Activated naive CD4-positive, alpha-beta T cell treated with anti-CD3 and anti-CD28 coated beads for 36 hours (primary cell): ENCODE measurements around the gene GRID1. TPM values are rescaled to one million over a fixed set of nuclear protein-coding genes. Genes with fewer than 3 reads are reported as not detected.
"Not testable (repeated sequence)": the region's sequence is repeated elsewhere in the genome, so short reads cannot be mapped to it uniquely, and the experiment has no call there.

ENCODE experiments used
- CTCF ChIA-PET: fragments of 350-600 bp; sonication (Branson Sonifier 250); formaldehyde crosslinking; loops from one replicate; lab custom pipeline; 2021; ENCODE audit warnings: antibody characterized with exemption; lab: Charles Lee
- DNase-seq: peaks from one replicate; pipeline ENCODE4 v3.0.0-alpha.2; 2020
- H3K27ac Mint-ChIP-seq: one replicate; pipeline ENCODE4 v1.8.0; 2021; ENCODE audit warnings: mild to moderate bottlenecking, mixed read lengths
- H3K27me3 Mint-ChIP-seq: one replicate; pipeline ENCODE4 v1.8.0; 2021; ENCODE audit warnings: low read depth, mixed read lengths
- H3K36me3 Mint-ChIP-seq: one replicate; pipeline ENCODE4 v1.8.0; 2021; ENCODE audit warnings: low read depth, mixed read lengths
- H3K4me1 Mint-ChIP-seq: one replicate; pipeline ENCODE4 v1.8.0; 2021; ENCODE audit warnings: low read depth, mixed read lengths
- H3K4me3 Mint-ChIP-seq: one replicate; pipeline ENCODE4 v1.8.0; 2021; ENCODE audit warnings: mild to moderate bottlenecking, moderate library complexity, mixed read lengths
- H3K9me3 Mint-ChIP-seq: one replicate; pipeline ENCODE4 v1.8.0; 2021; ENCODE audit warnings: mixed read lengths
- intact Hi-C: fragments of 100-400 bp; cut with micrococcal nuclease; formaldehyde crosslinking; loops from one replicate; pipeline ENCODE4 v1.15.1; 2023
- total RNA-seq, 2 experiments: library from RNA; stranded (reverse); gene quantifications; one replicate each; pipeline ENCODE4 v1.2.3, GENCODE V29; 2021

The GRID1 gene
- total RNA-seq, 2 experiments from 2014 or later: not detected

- Mint-ChIP-seq H3K27ac (no peak overlapping the region), H3K4me3 (no peak overlapping the region), H3K27me3 (no peaks in the 10 kb centered on the region), H3K9me3 (no peaks in the 10 kb centered on the region), H3K36me3 (no peaks in the 10 kb centered on the region), H3K4me1 (no peaks in the 10 kb centered on the region)
- DNase-seq: no peak
- CTCF ChIA-PET: no interaction called here
- intact Hi-C loops: no loop called here
These were observed 642.4 kb downstream of the GRID1 start for GRCh38 chr10:85724215-85724614.

DNA sequence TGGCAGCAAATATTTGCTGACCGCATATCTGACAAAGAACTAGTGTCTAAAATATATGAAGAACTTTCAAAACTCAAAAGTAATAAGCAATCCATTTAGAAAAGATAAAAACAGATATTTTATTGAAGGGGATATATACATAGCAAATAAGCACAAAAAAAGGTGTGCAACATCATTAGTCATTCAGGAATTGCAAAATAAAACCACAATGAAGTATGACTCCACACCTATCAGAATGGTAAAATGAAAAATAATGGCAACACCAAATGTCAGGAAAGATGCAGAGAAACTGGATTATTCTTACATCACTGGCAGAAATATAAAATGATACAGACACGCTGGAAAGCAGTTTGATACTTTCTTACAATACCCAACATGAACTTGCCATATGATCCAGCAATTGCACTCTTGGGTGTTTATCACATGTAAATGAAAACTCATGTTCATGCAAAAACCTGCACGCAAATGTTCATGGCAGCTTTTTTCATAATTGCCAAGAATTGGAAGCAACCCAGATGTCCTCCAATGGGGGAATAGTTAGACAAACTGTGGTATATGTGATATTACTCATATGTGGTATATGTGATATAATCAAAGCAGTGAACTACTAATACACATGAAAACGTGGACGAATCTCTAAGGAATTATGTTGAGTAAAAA is 645.5 kb downstream of the GRID1 start:
- H3K36me3 Mint-ChIP-seq: no peaks in the 10 kb centered on the region
- no peak overlapping the region for H3K4me3 Mint-ChIP-seq
- no peaks in the 10 kb centered on the region for H3K27me3 Mint-ChIP-seq
- no peak overlapping the region for H3K27ac Mint-ChIP-seq
- no peak for DNase-seq
- CTCF ChIA-PET: no interaction called here
- H3K9me3 Mint-ChIP-seq: no peaks in the 10 kb centered on the region
- H3K4me1 Mint-ChIP-seq: no peaks in the 10 kb centered on the region
- intact Hi-C loops: no loop called here

DNA sequence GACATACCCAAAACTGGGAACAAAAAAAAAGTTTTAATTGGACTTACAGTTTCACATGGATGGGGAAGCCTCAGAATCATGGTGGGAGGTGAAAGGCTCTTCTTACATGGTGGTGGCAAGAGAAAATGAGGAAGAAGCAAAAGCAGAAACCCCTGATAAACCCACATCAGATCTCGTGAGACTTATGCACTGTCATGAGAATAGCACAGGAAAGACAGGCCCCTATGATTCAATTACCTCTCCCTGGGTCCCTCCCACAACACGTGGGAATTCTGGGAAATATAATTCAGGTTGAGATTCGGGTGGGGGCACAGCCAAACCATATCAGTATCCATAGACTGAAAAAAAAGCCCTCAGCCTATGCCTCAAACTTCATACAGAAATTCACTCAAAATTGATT is 647.2 kb downstream of the GRID1 start:
- H3K4me3 Mint-ChIP-seq: no peak overlapping the region
- H3K9me3 Mint-ChIP-seq: no peaks in the 10 kb centered on the region
- CTCF ChIA-PET: no interaction called here
- no peak for DNase-seq
- intact Hi-C loops: no loop called here
- H3K4me1 Mint-ChIP-seq: no peaks in the 10 kb centered on the region
- H3K27me3 Mint-ChIP-seq: no peaks in the 10 kb centered on the region
- no peaks in the 10 kb centered on the region for H3K36me3 Mint-ChIP-seq
- H3K27ac Mint-ChIP-seq: no peak overlapping the region

- Mint-ChIP-seq H3K27ac (no peak overlapping the region), H3K4me3 (no peak overlapping the region), H3K9me3 (peaks cover 1% of the 10 kb centered on the region), H3K36me3 (no peaks in the 10 kb centered on the region), H3K27me3 (peaks cover 3% of the 10 kb centered on the region), H3K4me1 (no peaks in the 10 kb centered on the region)
- DNase-seq: no peak
- intact Hi-C loops: no loop called here
- CTCF ChIA-PET: no interaction called here
These were observed 652.7 kb downstream of the GRID1 start for GRCh38 chr10:85713885-85714284.

DNA sequence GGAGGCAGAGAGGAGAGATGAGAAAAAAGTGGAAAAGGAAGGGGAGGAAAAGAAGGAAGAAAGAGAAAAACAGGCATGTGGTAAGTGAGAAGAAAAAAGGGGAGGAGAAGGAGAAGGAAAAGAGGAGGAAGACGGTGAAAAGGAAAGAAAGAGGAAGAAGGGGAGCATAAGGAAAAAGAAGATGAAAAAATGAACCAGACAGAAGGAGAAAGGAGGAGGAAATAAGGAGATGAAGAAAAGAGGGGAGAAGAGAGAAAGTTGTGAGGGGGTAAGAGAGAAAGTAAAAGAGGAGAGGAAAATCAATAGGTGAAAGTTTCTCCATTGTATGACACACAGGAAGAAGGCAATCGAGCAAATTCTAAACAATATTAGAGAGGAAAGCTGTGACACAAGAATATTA is 663.8 kb downstream of the GRID1 start:
- DNase-seq: no peak
- Mint-ChIP-seq H3K27ac (no peak overlapping the region), H3K27me3 (peaks cover 28% of the 10 kb centered on the region), H3K9me3 (no peaks in the 10 kb centered on the region), H3K4me1 (no peaks in the 10 kb centered on the region), H3K36me3 (no peaks in the 10 kb centered on the region), H3K4me3 (no peak overlapping the region)
- CTCF ChIA-PET: no interaction called here
- intact Hi-C loops: no loop called here

- intact Hi-C loops, DNase-seq, H3K27ac Mint-ChIP-seq, H3K4me1 Mint-ChIP-seq, H3K36me3 Mint-ChIP-seq, H3K9me3 Mint-ChIP-seq, H3K4me3 Mint-ChIP-seq: not testable (repeated sequence)
- CTCF ChIA-PET: interaction anchor here (1.1 kb wide), 1 partner anchor 24 kb away, joined by 3 read pairs; no protein-coding TSS in a partner anchor
- peaks cover 21% of the 10 kb centered on the region for H3K27me3 Mint-ChIP-seq
These were observed 667.5 kb downstream of the GRID1 start for GRCh38 chr10:85699066-85699465.

DNA sequence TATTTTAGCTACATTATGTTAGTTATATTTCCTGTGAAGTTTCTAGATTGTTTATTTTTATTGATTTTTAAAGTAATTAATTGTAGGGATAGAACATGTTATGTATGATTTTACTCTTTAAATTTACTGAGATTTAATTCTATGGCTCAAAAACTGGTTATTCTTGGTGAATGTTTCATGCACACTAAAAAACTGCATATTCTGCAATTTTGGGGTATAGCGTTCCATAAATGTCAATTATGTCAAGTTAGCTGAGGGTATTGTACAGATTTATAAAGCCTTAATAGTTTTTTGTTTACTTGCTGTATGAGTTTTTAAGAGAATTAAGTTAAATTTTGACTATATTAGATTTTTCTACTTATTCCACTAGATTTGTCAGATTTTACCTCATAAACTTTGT is 669.7 kb downstream of the GRID1 start:
- no peak overlapping the region for H3K27ac Mint-ChIP-seq
- H3K36me3 Mint-ChIP-seq: no peaks in the 10 kb centered on the region
- intact Hi-C loops: no loop called here
- no peak for DNase-seq
- H3K4me3 Mint-ChIP-seq: no peak overlapping the region
- H3K9me3 Mint-ChIP-seq: peaks cover 4% of the 10 kb centered on the region
- H3K27me3 Mint-ChIP-seq: peaks cover 15% of the 10 kb centered on the region
- no peaks in the 10 kb centered on the region for H3K4me1 Mint-ChIP-seq
- CTCF ChIA-PET: no interaction called here

DNA sequence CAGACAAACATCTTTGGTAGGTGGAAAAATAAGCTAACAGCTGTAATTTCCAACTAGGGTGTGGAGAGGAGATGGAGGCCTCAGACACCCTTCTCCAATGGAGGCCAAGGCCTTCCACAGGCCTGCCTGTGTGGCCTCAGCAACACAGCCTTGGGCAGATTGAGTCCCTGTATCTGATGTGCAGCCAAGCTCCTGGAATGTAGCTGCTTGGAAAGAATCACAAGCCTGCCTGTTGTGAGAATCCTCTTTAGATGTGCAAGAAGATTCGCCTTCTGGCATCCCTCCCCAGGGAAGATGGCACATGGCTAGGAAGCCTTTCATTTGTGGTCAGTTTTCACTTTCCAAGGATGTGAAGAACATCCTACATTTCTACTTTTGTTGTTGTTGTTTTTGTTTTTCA is 684.0 kb downstream of the GRID1 start:
- Mint-ChIP-seq H3K36me3 (no peaks in the 10 kb centered on the region), H3K9me3 (no peaks in the 10 kb centered on the region), H3K27ac (no peak overlapping the region), H3K4me1 (no peaks in the 10 kb centered on the region), H3K27me3 (peaks cover 11% of the 10 kb centered on the region), H3K4me3 (no peak overlapping the region)
- DNase-seq: no peak
- CTCF ChIA-PET: no interaction called here
- intact Hi-C loops: no loop called here

- CTCF ChIA-PET: no interaction called here
- no peaks in the 10 kb centered on the region for H3K36me3 Mint-ChIP-seq
- intact Hi-C loops: no loop called here
- peaks cover 9% of the 10 kb centered on the region for H3K27me3 Mint-ChIP-seq
- no peak overlapping the region for H3K27ac Mint-ChIP-seq
- H3K4me3 Mint-ChIP-seq: no peak overlapping the region
- no peaks in the 10 kb centered on the region for H3K9me3 Mint-ChIP-seq
- no peak for DNase-seq
- no peaks in the 10 kb centered on the region for H3K4me1 Mint-ChIP-seq
These were observed 686.9 kb downstream of the GRID1 start for GRCh38 chr10:85679710-85680109.

DNA sequence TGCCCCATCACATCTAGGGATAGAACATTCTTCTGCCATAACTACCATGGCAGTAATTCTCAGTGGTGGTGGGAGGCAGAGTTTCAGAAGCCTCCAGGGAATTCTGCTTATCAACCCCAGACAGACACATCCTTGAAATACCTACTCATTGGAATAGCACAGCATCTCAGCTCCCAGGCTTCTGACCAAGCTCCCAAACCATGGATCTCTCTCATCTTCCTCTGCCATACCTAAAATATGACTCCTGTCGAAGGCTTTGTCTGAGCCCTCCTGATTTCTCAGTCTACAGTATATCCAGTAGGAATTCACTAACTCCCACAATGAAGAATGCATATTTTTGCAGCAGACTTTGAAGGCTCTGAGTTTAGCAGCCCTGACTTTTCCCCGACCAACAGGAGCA is 687.5 kb downstream of the GRID1 start:
- Mint-ChIP-seq H3K36me3 (no peaks in the 10 kb centered on the region), H3K9me3 (no peaks in the 10 kb centered on the region), H3K27me3 (peaks cover 9% of the 10 kb centered on the region), H3K27ac (no peak overlapping the region), H3K4me3 (no peak overlapping the region), H3K4me1 (no peaks in the 10 kb centered on the region)
- intact Hi-C loops: no loop called here
- no peak for DNase-seq
- CTCF ChIA-PET: no interaction called here

DNA sequence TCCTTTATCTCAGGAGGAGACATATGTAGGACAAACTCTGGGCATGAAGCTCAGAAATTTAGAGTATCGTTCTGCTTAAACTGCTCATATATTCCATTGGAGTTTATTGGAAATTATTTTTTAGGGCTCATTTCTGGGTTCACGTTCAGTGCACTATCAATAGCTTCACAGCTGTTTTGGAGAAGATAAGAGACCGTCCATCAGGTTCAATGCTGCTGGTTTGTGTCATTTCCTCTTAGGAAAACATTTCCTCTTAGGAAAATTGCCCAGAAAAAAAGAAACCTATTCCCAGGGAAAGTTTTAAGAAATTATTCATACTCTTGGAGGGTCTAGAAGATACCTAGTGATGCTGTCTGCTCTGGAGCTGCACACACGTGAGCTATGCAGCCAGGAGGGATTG is 691.7 kb downstream of the GRID1 start:
- Mint-ChIP-seq H3K4me3 (no peak overlapping the region), H3K36me3 (no peaks in the 10 kb centered on the region), H3K4me1 (peaks cover 9% of the 10 kb centered on the region), H3K27me3 (peaks cover 7% of the 10 kb centered on the region), H3K9me3 (peaks cover 10% of the 10 kb centered on the region), H3K27ac (no peak overlapping the region)
- DNase-seq: no peak
- intact Hi-C loops: loop anchor here (5.0 kb wide), 2 partner anchors 63 to 372 kb away; no protein-coding TSS in a partner anchor
- CTCF ChIA-PET: interaction anchor here (1.3 kb wide), 1 partner anchor 24 kb away, joined by 3 read pairs; no protein-coding TSS in a partner anchor

GRCh38 chr10:85673270-85673669 is 693.3 kb downstream of the GRID1 start:
- intact Hi-C loops: loop anchor here (1.0 to 5.0 kb wide), 3 partner anchors 61 to 374 kb away; no protein-coding TSS in a partner anchor
- Mint-ChIP-seq H3K9me3 (peaks cover 10% of the 10 kb centered on the region), H3K4me1 (peaks cover 9% of the 10 kb centered on the region), H3K36me3 (no peaks in the 10 kb centered on the region), H3K27ac (no peak overlapping the region), H3K27me3 (peaks cover 3% of the 10 kb centered on the region), H3K4me3 (no peak overlapping the region)
- CTCF ChIA-PET: no interaction called here
- DNase-seq: no peak

GRCh38 chr10:85671530-85671929 is 695.1 kb downstream of the GRID1 start:
- H3K9me3 Mint-ChIP-seq: peaks cover 10% of the 10 kb centered on the region
- DNase-seq: no peak
- H3K27me3 Mint-ChIP-seq: peaks cover 3% of the 10 kb centered on the region
- no peak overlapping the region for H3K4me3 Mint-ChIP-seq
- CTCF ChIA-PET: no interaction called here
- no peaks in the 10 kb centered on the region for H3K36me3 Mint-ChIP-seq
- H3K27ac Mint-ChIP-seq: no peak overlapping the region
- peaks cover 9% of the 10 kb centered on the region for H3K4me1 Mint-ChIP-seq
- intact Hi-C loops: loop anchor here (5.0 kb wide), 2 partner anchors 59 to 376 kb away; no protein-coding TSS in a partner anchor
